Activated CD4-positive, alpha-beta T cell treated with anti-CD3 and anti-CD28 coated beads for 24 hours (primary cell): ENCODE results near the gene PDLIM3.
A peak's percentile ranks its signal among the peaks of the same experiment; 100 is the strongest.

ENCODE experiments used
- DNase-seq, 2 donors: peaks; one replicate each; pipeline ENCODE4 v3.0.0-alpha.2; 2020; ENCODE audit warnings: low read depth in 2 of 2

The PDLIM3 gene

DNA sequence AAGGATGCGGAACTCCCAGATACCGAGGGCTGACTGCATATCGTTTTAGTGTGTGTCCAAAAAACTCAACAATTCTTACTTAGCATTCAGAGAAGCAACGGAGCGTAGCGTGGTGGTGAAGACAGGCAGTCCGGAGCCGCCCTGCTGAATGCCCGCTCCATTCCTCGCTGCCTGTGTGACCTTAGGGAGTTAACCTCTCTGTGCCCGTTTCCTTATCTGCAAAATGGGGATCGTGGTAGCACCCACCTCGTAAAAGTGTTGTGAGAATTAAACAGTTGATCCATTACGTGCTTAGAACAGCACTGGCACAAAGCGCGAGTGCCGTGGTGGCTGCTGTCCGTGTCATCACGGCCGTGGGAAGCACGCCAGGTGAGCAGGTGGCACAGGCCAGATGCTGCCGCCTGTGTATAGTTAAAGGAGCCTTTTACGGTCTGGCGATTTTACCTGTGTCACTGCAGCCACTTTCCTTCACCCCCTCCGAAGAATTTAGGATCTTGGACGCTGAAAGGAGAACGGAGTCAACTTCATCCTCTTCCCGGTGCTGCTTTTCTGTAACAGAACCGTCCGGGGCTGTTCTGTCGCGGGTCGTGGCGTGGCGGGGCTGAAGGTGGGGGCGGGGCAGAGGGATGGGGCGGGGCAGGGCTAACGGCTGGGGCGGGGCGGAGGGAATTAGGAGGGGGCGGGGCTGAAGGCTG is 64.7 kb downstream of the PDLIM3 start:
- peak in 1 of 2 donors; percentile 4 for DNase-seq

DNA sequence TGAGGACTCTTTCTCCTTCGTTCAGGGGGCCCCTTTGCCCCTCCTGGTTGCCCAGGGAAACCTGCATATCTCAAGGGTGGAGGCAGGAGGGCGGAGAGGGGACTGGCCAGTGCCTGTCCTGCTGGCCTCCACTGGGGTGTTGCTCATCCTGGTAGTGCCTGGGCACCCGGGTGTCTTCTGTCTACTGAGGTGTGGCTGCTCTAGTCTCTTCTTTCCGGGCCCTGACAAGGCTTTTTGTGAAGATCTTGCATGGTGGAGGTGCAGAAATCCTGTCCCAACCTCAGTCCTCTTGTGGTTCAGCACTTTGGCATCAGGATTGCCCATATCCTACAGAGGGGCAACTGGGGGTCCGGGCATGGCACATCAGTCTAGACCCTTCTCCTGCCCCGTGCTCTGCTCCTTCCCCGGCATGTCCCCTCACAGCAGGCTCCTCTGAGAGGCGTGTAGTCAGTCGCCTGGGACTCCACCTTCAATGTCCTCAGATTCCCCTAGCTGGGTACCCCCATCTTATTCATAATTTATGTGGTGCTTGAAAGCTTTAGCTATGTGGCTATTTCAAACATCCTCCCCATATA is 65.6 kb downstream of the PDLIM3 start:
- no peak for DNase-seq

- DNase-seq: no peak
Observed at GRCh38 chr4:185468999-185469398, 66.3 kb downstream of the PDLIM3 start.

DNA sequence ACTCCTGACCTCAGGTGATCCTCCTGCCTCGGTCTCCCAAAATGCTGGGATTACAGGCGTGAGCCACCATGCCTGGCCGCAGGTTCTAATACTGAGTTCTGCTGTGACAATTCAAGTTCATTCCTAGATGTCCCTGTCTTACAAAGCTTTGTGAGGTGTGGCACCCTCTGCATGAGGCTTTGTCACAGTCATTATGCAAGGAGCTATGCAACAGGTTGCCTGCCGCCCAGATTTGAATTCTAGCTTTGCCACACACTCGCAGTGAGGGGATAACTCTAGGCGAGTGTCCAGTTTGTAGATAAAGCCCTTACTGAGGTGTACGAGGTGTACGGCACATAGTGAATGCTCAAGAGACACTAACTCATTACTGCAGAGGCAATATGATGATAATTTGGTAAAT is 67.3 kb downstream of the PDLIM3 start:
- DNase-seq: no peak

- no peak for DNase-seq
Observed at GRCh38 chr4:185467101-185467500, 68.2 kb downstream of the PDLIM3 start.

DNA sequence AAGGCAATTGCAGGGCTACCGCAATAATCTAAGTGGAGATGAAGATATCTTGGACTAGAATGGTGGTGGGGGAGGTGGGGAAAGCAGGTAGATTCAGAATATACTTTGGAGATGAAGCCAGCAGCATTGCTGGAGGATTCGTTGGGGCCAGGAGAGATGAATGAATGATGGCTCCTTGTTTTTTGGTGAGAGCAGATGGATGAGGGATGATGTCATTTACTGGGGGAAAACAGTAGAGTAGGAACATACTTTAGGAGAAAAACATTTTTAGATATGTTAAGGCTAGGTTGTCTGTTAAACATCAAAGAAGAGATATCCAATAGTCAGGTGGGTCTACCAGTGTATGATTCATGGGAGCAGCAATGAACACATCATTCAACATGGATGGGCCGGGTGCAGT is 69.6 kb downstream of the PDLIM3 start:
- DNase-seq: no peak

- no peak for DNase-seq
Observed at GRCh38 chr4:185464887-185465286, 70.4 kb downstream of the PDLIM3 start.

- no peak for DNase-seq
Observed at GRCh38 chr4:185464183-185464582, 71.1 kb downstream of the PDLIM3 start.

DNA sequence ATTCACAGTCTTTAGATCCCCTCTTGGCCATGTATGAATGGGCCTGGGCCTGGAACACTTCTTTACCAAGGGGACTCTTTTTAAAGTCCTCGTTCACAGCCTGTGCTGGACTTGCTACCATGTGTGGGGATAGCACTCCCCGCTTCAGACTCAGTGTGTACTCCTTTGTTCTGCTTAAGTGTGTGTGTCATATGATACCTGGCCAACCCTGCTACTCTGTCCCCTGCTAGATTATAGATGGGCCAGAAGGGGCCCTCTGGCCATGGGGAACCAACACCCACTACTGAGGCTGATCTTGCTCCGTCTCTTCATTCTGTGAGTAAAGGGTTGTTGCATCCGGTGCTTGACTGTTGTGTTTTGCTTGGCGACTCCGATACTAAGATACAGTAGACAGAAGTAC is 71.8 kb downstream of the PDLIM3 start:
- DNase-seq: no peak

GRCh38 chr4:185461565-185461964 is 73.7 kb downstream of the PDLIM3 start:
- DNase-seq: no peak

DNA sequence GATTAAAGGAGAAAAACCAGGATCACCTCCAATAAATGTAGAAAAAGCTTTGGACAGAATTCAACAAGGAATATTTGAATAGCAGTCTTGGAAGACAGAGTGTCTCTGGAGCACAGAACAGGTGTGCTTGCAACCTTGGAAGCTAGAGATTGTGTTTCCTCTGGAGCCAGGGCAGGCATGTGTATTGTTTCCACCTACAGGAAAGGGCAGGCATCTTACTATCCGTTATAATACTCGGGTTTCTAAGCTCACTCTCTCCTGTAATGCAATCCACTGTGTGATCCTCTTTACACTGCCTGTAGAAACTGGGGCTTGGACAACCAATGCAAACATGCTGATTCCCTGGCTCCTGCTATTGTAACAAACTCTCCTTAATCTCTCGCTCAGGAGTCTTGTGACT is 78.2 kb downstream of the PDLIM3 start:
- no peak for DNase-seq

DNA sequence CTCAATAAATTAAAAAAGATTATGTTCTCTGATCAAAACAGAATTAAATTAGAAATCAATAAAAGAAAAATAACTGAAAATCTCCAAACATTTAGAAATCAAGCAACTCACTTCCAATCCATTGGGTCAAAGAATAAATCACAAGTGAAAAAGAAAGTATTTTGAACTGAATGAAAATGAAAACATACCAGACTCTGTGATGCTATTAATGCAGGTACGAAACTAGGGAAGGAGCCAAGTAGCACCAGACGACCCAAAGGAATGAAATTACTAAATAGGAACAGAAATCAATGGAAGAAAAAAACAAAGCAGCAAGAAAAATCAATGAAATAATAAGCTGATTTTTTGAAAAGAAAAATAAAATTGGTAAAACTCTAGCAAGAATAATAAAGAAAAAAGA is 79.2 kb downstream of the PDLIM3 start:
- DNase-seq: no peak
